HG03432 (cell line): Measurements from ENCODE around the gene CNP.
"Not testable (repeated sequence)": the region's sequence is repeated elsewhere in the genome, so short reads cannot be mapped to it uniquely, and the experiment has no call there.

Experiments
- ATAC-seq: cut with Tn5 transposase; IDR thresholded peaks from one replicate; pipeline ENCODE4 v1.9.1; 2021; ENCODE audit warnings: mild to moderate bottlenecking, moderate library complexity; ENCODE audit not compliant: unreplicated experiment

The CNP gene

DNA sequence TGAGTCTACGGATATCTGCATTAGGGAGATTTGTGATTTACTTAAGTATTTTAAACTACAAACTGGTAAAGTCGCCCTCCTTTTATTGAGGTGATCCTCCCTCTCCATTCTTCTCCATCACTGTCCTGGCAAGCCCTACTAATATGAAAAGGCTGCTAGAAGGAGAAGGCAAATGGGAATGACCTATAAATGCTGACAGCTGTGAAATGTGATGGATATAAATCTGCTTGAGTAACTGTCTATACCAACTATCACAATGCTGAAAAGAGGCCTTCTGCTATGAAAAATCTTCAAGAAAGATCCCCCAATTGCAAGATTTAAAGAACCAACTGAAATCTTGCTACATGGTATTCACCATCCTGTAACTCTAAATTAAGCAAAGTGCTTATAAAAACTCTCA is 35.1 kb downstream of the CNP start:
- no peak for ATAC-seq

DNA sequence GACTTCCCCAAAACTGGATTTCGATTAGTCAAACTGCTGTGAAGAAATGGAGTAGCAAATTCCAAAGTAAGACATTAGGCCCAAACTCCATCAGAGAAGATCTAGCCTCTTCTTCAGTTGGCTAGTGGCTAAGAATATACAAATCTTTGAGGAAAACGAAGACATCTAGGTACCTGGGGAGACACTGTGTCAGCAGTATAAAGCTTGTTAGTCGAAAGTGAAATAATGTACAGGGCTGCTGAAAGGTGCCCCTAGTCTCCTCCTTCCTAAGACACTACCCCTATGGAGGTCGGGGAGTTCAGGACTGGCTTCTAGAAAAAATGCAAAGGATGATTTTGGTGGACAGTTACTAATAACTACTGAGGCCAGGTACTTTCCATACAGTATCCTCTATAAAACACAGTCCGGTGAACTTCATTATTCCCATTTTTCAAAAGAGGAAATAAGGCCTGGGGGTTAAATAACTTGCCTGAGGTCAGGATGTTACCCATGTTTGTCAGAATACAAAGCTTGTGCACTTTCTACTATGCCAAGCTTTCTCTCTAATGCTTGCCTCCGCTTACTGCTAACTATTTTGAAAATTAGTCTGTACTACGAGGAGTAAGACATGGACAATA is 35.7 kb downstream of the CNP start:
- ATAC-seq = no peak

GRCh38 chr17:42002792-42003301 is 36.3 kb downstream of the CNP start:
- no peak for ATAC-seq

- ATAC-seq = no peak
Measured at GRCh38 chr17:42005166-42005565, 38.6 kb downstream of the CNP start.

GRCh38 chr17:42009170-42009569 is 42.6 kb downstream of the CNP start:
- ATAC-seq = no peak

DNA sequence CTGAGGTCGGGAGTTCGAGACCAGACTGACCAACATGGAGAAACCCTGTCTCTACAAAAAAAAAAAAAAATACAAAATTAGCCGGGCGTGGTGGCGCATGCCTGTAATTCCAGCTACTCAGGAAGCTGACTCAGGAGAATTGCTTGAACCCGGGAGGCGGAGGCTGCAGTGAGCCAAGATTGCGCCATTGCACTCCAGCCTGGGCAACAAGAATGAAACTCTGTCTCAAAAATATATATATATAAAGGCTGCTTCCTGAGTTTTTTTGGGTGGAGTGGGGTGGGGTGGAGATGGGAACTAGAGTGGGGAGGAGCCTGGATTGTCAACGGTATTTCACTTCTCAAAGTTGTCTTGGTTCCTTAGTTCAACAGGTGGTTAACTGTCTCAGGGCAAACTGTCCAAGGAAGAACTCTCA is 43.7 kb downstream of the CNP start:
- not testable (repeated sequence) for ATAC-seq

GRCh38 chr17:42010898-42011516 is 44.4 kb downstream of the CNP start:
- ATAC-seq = no peak

DNA sequence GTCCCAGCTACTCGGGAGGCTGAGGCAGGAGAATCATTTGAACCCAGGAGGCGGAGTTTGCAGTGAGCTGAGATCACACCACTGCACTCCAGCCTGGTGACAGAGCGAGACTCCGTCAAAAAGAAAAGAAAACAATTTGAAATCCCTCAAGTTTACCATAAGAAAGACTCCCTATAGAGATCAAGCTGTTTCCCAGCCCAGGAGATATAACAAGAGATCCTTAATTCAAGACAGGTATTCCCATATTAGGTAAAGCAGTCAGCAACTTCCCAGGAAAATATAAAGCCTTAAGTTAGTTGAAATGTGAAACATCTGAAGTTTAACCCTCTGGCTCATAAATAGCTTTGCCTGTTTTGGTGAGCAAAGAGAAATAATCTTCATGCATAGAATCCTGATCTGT is 45.8 kb downstream of the CNP start:
- not testable (repeated sequence) for ATAC-seq

DNA sequence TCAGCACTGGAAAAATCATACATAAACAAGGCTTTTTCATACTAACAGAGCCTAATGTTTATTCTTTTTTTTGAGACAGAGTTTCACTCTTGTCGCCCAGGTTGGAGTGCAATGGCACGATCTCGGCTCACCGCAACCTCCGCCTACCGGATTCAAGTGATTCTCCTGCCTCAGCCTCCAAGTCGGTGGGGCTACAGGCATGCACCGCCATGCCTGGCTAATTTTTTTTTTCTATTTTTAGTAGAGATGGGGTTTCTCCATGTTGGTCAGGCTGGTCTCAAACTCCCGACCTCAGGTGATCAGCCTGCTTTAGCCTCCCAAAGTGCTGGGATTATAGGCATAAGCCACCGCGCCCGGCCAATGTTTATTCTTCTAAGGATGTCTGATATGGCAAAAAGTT is 47.1 kb downstream of the CNP start:
- not testable (repeated sequence) for ATAC-seq

GRCh38 chr17:42016411-42016831 is 49.8 kb downstream of the CNP start:
- ATAC-seq = no peak

GRCh38 chr17:42016941-42017865 is 50.6 kb downstream of the CNP start, which contains the start of gene DNAJC7:
Gene DNAJC7 (minus strand): TSS chr17:42017439. CDS start chr17:42017416, 23 bp downstream.
- peak; percentile 77 for ATAC-seq

DNA sequence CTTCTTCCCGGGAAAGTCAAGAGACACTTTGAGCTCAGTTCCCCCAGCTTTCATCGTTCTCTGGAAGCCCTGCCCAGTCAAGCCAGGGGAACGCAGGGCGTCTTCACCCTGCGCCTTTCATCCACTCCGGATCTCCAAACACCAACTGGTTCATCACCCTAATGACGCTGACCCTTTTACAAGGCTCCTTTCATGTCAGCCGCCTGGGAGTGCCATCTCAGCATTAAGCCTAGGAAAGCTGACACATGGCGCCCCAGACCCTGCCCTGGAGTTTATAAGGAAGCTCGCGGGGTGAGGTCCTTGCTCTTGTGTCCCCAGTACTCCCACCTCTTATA is 51.2 kb downstream of the CNP start:
- ATAC-seq = peak; percentile 3

DNA sequence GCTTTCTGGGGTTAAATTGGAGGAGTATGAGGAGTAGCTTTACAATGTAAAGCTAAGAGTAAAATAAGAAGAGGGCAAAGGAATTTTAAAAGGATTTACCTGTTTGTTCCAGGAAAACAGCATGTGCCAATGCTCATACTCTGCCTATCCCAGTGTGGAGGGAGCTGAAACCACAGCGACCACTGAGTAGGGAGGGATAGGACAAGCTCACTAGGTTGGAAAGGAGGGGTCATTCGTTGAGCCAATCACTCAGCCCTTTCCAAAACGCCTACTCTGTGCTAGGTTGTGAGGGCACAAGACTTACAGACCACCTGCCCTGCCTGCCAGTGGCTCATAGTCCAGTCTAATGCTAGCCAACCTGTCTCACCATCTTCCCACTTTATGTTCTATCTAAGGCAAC is 51.7 kb downstream of the CNP start:
- no peak for ATAC-seq

- ATAC-seq = no peak
Measured at GRCh38 chr17:42018988-42019387, 52.4 kb downstream of the CNP start.

DNA sequence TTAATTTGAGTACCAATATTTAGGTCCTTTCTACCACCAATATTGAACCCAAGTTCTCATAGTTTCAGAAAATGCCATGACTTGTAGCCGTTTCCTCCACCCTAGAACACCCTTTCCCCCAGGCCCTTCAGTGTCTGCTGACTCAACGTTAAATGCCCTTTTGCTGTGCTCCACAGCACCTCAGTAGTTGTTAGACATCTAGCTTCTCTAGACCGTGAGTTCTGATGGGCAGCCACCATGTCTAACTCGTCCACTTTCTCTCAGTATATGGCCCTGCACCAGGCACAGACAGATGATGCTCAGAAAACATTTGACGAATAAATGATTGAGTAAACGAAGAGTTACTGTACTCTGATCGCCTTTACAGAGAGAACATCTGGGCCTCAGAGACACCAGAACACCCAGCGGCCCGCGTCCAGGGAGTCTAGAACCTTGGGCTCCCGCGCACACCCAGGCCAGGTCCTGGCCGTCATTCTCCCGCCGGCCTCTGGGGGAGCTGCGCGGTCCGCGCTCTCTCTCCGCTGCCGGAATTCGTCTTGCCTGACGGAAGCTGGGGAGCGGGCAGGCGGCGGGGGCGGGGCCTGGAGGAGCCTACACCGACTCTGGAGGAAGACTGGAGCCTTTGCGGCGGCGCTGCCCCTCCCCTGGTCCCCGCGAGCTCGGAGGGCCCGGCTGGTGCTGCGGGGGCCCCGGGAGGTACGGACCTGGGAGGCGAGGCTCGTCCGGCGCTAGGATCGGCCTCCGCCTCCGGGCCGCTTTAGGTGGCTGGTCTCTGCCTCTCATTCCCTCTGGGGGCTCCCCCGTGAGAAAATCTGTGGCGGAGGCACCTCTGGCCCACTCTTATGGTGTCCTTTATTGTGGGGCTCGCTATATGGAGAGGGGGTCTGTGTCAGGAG is 53.2 kb downstream of the CNP start, which contains the start of gene NKIRAS2:
Gene NKIRAS2 (plus strand): TSS at position 582 of the 896 bp plus-strand sequence. CDS start 1,488 bp downstream, outside the sequence.
- ATAC-seq = peak; percentile 65

- not testable (repeated sequence) for ATAC-seq
Measured at GRCh38 chr17:42020845-42021244, 54.2 kb downstream of the CNP start.

GRCh38 chr17:42023524-42024349 is 57.1 kb downstream of the CNP start:
- no peak for ATAC-seq

- no peak for ATAC-seq
Measured at GRCh38 chr17:42025191-42025579, 58.6 kb downstream of the CNP start.

DNA sequence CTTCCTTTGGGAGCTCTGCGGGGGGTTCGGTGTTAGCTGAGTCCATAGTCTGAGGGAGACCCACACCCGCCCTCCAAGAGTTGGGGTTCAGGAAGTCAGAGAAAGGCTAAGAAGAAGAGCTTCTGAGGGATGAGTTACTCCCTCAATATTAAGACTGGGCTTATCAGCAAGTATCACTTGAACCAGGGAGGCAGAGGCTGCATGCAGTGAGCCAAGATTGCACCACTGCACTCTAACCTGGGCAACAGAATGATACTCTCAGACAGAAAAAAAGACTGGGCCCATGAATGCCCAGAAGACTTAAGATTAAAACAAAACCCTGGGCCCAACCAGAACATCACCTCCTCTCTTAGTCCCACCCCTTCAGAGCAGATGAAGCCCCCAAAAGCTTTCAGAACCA is 59.3 kb downstream of the CNP start:
- ATAC-seq = no peak
